HCEC 1CT (cell line): ENCODE results near the gene MRPL44.
"Not testable (repeated sequence)": the region's sequence is repeated elsewhere in the genome, so short reads cannot be mapped to it uniquely, and the experiment has no call there.

Experiments used
- DNase-seq: peaks from one replicate; pipeline ENCODE4 v3.0.0-alpha.2; 2017

The MRPL44 gene

DNA sequence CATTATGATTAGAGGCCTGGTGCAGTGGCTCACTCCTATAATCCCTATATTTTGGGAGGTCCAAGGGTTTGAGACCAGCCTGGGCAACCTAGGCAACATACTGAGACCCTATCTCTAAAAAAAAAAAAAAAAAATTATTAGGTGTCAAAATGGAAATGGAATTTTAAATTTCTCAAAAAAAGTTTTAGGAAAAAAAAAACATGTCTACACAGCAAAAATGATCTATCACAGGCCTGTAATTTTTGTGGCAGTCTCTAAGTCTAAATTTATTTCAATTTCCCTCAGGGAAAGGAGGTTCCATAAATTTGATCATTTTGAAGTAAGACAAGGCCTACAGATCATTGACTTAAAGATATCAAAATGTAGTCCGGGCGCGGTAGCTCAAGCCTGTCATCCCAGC, 16.3 kb downstream of the MRPL44 start:
- DNase-seq, result no peak

DNA sequence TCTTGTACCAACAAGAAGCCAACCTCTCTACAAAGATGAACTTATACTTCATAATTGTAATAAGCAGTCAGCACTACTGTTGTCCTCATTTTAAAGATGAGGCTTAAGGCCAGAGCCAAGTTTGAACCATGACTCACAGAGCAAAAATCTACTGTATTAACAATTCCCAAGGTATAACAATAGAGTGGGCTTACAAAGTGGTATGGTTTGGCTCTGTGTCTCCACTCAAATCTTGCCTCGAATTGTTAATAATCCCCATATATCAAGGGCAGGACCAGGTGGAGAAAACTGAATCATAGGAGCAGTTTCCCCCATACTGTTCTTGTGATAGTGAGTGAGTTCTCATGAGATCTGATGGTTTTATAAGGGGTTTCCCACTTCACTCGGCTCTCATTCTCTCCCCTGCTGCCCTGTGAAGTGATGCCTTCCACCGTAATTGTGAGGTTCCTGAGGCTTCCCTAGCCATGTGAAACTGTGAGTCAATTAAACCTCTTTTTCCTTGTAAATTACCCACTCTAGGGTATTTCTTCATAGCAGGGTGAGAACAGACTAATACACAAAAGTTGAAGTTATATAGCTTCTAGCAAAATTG, 19.5 kb downstream of the MRPL44 start:
- DNase-seq, result peak; percentile 34

DNA sequence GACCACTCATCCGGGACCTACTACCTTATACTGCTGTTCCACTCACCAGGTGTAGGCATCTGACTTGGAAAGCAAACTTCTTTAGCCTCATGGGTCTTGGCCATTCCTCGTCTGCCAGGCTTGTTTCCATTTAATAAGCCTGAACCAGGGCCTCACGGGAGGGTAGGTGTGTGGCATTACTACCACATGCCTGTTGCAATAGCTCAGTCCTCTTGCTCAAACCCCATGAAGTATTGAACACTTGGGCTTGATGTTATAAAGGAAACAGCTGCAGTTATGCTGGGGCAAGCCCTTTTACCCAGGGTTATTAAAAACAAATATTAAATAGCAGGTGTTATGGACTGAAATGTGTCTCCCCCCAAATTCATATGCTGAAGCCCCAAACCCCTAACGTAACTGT, 21.2 kb downstream of the MRPL44 start:
- DNase-seq, result no peak

DNA sequence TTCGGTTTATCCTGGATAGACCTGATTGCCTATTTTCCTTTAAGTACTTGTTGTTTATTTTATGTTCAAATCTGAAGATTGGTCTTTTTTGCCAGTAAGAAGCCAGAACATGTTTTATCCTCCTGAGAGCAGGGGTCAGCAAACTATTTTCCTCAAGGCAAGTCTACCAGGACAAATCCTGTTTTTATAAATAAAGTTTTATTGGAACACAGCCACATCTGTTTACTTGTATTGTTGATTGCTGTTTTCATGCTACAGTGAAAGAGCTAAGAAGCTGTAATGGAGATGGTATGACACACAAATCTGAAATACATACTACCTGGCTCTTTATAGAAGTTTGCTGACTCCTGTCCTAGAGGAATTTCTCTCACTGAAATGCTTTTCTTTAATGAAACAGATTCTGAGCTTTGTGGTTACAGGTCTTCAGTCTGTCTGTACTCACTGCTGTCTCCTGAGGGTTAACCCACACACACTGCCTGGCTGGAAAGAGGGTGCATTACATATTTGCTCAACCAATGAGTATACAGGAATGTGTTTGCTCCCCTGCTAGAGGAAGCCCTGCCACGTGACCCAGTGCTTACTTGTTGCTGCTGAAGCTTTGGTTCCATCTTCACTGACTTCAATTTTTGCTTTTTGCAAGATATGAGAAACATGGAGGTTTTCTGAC, 22.6 kb downstream of the MRPL44 start:
- no peak for DNase-seq

DNA sequence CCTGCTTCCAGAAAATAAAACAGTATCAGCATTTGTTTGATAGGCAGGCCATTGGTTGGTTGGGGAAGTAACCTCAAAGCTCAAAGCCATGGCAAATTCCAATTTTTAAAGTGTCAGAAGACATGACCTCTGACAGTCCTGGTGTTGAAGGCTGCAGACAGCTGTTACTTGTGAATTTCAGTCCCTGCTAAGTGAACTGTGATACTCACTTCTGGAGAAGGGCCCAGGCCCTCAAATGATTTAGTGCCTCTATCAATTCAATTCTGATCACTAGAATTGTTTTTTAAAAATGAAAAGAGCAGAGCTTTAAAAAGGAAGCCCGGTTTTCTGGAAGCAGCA, 23.1 kb downstream of the MRPL44 start:
- no peak for DNase-seq

DNA sequence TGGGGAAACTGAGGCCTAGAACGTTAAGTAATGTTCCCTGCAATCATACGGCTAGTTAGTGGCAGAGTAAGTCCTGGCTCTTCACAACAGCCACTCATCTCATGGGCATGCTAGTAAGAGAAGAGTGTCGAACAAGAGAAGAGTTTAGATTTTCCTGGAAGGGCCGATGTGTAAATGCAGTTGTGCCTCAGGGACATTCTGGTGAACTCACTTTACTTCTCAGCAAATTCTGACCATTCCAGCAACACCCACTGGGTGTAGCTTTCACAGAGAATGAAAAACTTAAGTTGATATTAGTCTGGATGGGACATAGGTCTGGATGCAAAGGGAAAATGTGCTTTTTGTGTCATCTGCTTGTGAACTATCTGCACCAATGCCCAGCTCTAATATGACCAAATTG, 23.5 kb downstream of the MRPL44 start:
- DNase-seq, result no peak

DNA sequence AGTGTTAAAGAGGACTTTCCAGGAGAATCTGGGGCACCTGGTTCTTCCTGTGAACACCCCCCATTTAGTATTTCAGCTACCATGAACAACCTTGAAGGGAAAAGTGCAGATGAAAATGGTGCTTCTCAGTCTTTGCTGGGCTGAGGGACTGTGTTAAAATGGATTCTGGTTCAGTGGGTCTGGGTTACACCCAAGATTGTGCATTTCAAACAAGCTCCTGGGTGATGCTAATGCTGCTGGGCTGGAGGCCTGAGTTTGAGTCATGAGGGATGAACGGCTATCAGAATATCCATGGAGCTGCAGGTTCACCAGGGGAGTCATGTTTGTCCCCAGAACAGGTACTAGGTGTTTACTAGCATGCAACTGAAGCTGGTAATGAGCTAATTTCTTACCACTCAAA, 24.0 kb downstream of the MRPL44 start:
- DNase-seq, result no peak

DNA sequence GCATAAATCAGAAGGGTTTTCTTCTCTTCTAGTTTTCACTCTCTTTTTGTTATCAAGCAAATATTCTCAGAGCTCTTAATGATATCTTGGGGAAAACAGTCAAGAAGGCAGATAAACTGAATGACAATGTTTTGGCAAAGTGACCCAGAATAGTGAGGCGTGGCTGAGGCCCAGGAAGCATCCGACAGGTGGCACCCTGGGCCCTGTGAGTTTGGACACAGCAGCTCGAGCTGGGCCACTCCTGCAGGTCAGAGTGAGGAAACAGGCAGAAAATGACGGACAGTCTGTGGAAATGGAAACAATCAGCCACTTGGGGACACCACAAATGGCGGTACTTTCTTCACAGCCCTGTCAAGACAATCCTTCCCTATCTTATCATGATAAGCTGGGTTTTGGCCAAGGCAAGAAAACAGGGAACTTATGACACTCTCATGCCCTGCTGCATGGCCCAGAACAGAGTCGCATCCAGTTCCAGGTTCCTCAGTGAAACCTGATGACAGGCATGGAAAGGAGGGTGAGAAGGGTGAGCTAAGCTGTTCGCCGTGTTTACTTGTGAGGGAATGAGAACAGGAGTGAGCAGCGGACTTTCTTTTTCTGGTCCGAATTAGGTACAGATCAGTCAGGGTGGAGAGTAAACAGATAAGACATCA, 32.1 kb downstream of the MRPL44 start:
- DNase-seq, result no peak

DNA sequence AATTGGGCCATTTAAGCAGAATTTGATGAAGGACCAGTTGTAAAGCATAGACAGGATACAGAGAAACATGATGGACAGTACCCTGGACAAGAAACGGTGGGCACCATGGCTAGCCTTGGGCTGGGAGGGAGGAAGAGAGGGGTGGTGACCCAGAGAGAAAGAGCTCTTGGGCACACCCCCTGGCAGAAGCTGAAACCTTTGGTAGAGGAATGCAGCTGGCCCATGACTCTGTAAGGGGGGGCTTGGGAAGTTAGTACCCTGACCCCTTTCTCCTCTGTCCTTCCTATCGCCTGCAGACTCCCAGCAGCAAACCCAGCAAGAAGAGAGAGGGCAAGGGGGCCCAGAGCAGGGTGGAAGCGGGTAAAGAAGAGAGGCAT, 32.6 kb downstream of the MRPL44 start:
- DNase-seq, result no peak

DNA sequence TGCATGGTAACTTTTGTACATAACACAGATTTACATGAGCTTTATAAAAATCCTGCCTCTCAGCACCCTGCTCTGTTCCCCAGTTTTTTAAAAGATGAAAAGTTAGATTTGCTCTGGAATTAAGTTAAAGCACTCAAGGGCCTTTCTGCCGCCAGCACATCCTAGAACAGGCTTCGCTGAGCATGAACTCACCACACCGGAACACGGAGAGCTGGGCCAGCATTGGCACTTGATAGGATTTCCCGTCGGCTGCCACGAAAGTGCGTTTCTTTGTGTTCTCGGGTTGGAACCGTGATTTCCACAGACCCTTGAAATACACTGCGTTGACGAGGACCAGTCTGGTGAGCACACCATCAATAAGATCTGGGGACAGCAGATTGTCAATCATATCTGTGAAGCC, 34.3 kb downstream of the MRPL44 start:
- no peak for DNase-seq

DNA sequence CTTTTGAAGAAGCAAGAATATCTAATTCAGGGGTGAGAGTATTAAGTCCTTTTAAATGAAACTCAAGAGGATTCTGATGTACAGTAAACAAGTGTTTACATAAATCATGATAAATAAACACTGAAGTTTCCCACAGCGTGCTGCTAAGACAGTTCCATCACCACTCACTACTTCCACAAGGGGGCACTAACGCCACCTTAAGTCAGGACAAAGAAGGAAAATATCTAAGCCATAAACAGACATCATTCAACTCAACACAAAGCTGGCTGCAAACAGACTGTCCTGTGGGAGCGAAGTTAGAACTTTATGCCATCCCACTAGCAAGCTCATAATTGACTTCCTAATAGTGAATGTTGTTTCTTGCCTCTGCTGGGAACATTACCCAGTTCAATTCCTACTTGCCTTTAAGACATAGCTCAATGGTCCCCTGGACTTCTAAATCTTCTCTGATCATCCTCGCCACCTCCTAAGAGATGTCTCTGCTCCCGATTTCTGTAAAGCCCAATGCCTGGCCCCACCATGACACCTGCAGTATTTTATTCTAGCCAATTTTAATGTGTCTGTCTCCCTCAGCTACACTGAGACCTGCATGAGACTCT, 36.5 kb downstream of the MRPL44 start:
- DNase-seq, result peak; percentile 74

DNA sequence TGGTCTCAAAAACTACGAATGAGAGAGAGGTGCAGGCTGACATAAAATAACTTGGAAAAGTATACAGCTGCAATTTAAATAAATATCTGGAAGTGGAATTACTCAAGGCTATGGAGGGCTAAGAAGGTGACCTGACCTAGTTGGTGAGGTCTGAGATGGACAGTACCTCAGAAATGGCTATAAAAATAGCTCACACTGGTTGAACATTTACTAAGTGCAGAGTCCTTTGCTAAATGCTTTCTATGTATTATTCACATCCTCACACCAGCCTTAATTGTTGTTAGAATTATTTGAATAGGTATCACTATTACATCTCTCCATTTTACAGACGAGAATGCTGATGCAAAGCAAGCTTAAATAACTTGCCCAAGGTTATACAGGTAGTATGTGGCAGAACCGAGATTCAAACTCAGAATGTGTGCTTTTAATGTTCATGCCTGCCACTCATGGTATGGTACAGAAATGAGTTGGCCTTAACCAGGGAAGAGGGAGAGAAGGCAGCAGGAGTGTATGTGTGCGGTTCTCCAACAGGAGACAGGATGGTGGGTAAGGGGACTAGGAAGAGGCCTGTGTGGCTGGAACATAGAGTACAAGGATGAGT, 37.4 kb downstream of the MRPL44 start:
- DNase-seq, result no peak

DNA sequence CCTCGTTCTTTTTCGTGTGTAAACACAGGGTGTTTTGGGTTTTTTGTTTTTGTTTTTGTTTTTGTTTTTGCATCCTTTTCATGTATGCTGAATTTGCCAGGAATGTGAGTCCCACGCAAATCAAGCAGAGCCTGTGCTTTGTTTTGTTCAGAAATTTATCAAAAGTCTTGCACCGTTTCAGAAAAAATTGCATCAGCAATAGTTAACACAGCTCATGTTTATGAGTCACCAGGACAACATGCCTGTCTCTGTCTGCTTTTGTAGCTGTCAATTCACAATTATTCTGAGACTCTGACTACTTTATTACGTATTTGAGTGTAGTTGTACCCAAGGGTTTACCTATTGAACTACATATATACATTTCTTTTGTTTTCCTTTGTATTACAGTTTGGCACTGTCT, 38.3 kb downstream of the MRPL44 start:
- peak; percentile 18 for DNase-seq

DNA sequence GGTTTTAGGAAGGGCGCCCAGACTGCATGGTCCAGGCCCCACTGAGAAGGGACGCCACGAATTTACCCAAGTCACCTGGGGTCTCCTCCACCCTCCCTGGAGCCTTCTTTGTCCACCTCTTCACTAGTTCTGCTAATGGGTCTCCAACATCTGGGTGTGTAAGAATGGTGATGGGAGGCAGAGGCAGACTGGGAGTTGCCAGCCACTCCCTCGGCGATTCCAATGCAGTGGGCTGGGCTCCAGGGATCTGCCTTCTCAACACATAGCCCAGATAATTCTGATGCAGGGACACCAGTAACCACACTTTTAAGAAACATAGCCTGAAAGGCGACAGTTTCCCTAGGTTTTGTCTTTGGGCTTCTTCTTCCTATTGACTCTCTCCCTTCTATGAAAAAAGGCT, 39.1 kb downstream of the MRPL44 start:
- DNase-seq, result no peak

DNA sequence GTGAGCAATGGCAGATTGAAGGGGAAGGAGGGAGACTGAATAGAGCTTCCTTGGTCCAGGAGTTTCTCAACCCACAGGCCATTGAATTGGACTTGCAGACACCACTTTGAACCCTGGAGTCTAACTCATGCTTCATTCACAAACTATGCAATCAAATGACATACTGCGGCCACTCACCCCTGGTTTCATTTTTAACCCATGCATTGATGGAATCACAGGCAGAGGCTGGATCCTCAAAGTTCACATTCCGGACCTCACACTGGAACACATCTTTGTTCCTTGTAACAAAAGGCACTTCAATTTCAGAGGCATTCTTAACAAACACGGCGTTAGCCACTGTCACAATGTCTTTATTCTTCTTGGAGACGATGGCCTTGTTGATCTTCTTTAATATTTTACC, 40.7 kb downstream of the MRPL44 start:
- no peak for DNase-seq

DNA sequence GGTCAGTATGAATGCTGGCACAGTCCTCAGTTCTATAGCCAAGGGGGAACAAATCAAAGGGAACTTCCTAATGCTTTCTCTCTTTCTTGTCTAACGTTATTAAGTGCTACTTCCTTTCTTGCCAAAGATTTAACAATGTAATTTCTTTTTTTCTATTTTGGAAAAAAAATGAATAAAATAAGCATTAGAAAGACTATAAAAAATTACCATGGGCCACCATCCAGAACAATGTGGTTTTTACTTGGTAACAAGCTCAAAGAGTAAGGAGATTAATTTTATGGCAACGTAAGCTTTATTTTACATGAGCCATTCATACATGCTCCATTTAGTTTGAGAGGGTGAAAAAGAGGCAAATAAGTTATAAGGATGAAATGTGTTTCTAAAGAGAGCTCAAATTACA, 41.7 kb downstream of the MRPL44 start:
- DNase-seq, result no peak

DNA sequence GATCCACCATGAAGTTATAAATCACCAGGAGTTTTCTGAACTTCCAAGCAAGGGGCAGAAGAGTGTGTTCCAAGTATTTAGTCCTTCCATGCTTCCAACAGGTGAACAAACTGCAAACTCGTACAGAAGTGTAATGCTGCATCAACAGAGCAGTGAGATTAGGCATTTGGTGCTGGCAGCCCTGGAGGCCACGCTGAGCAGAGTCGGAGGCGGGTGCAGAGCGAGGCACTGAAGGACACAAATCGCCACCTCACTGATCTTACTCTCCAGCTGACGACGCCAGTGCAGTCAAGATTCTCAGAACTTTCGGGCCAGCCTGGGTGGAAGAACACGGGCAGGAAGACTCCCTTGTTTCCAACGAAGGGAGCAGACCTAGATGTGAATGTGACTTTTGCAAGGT, 42.6 kb downstream of the MRPL44 start:
- DNase-seq, result no peak

DNA sequence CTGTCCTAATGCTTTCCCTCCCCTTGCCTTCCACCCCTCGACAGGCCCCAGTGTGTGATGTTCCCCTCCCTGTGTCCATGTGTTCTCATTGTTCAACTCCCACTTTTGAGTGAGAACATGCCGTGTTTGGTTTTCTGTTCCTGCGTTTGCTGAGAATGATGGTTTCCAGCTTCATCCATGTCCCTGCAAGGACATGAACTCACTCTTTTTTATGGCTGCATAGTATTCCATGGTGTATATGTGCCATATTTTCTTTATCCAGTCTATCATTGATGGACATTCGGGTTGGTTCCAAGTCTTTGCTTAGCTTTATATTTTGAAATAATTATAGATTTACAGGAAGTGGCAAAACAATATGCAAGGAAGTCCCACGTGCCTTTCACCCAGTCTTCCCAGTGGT, 43.4 kb downstream of the MRPL44 start:
- DNase-seq, result not testable (repeated sequence)

DNA sequence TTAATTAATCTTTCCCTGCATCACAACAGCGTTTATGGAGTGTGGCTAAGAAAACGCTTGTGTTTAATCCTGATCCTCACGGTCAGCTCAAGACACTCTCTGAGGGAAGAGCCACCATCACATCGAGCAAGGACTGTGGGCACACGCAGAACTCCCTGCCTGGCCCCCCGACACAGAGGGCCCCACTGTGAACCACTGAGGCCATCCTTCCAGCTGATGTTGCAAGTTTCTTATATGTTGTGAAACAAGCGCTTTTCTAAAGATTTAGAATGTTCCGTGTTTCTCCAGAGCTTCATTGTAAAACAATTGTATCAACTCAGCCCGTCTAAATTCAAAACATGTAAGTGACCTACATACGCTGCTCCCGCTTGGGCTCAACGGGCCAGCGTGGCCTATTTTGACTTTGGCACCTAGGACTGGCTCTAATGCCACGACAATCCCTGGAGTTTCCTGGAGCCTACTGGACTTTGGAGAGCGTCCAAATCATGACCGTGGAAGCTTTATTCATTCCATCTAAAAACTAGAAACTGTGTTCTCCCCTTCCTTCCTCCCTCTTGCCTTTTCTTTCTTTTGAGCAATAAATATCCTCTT, 46.9 kb downstream of the MRPL44 start:
- no peak for DNase-seq

DNA sequence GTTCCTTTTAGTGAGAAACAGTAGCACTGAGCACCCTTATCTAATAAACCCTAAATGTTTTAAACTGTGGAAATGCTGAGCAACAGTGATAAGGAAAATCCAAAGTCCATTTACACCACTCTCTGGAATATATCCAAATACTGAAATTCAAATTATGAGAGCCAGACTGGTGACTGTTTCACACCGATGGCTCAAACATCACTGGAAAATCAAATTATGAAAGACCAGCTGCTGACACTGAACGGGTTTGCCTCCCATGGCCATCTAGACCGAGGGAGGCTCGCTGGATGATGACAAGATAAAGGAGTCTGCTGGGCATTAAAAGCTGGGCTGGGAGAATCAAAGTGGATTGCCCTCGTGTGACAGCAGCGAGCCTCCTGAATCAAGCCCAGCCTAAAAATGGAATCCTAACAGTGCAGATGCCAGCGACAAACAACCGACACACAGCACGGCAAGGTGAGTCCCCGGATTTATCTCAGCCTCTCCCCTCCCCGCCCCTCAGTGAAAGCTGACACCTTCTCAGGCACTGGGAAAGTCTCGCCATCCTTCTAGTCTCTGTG, 51.5 kb downstream of the MRPL44 start:
- DNase-seq, result no peak

DNA sequence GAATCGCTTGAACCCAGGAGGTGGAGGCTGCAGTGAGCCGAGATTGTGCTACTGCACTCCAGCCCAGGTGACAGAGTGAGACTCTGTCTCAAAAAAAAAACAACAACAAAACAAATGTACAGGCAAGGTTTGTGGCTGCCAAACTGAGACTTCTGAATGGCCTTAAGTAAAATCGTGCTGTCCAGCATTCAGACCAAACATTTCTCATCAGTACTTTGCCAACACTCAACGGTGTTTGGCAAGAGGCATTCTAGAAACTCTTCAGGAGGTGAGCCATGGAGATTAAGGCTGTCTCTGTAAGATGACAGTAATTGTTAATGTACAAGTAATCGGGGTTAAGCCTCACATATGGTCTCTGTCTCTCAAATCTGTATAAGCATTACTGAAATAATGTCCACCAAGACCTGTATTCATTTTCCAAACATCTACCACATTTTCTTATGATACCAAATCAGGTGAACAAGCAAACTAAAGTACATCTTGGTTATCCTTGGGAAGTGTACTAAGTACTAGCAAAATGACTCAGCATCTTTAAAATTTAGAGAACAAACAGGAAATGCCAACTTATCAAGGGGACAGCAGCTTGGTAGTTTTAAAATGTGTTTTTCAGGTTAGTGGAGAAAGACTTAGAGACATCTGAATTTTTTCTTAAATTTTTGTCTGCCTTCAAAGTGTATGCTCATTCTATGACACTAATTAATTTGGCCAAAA, 52.5 kb downstream of the MRPL44 start:
- DNase-seq, result peak; percentile 62

DNA sequence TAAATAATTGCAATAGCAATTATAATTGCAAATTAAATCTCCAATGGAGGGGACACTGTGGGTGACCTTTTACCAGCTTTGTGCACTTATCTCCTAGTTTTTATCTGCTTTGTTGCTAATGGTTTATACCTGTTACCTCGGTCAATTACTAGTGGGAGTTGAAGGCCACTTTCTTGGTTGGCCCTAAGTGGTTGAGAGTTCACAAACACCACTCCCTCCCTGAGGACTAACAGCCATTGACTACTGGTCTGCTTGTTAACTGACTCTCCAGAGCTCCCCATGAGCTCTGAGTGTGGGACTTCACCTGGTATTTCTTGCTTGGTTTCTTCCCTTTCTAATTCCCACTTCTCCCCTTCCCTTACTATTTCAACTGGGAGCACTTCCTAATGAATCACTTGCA, 54.6 kb downstream of the MRPL44 start:
- DNase-seq, result no peak

DNA sequence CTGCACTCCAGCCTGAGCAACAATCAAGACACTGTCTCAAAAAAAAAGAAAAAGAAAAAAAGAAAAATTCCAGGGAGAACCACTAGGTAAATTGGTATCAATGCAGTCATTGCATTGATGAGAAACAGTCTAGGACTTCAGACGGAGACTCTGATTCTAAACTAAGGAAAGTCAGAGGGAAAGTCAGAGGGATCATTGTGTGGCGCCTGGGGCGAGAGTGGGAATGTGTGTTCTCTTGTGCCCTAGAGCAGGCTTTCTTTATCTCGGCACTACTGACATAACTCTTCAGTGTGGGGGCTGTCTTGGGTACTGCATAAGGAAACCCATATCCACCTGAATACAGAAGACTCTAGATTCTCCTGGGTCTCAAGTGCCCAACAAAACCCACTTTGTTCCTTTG, 57.1 kb downstream of the MRPL44 start:
- DNase-seq, result no peak
